Measurements from ENCODE around the gene HMCN2.

DNA sequence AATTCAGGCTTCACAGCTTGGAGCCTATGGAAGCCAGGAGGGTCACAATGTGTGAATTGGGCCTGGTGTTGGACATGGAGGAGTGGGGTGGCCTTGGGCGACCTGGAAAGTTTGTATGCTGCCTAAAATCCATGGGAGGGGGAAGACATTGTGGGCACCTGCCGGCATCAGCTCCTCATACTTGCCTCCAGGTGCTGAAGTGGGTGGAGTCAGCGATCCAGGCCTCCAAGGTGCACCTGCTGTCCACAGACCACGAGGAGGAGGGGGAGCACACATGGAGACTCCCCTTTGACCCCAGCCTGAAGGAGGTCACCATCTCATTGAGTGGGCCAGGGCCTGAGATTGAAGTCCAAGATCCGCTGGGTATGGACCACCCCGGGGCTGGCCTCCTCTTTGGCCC, 29.1 kb downstream of the HMCN2 start:
- TF ChIP-seq, protein P1, sequence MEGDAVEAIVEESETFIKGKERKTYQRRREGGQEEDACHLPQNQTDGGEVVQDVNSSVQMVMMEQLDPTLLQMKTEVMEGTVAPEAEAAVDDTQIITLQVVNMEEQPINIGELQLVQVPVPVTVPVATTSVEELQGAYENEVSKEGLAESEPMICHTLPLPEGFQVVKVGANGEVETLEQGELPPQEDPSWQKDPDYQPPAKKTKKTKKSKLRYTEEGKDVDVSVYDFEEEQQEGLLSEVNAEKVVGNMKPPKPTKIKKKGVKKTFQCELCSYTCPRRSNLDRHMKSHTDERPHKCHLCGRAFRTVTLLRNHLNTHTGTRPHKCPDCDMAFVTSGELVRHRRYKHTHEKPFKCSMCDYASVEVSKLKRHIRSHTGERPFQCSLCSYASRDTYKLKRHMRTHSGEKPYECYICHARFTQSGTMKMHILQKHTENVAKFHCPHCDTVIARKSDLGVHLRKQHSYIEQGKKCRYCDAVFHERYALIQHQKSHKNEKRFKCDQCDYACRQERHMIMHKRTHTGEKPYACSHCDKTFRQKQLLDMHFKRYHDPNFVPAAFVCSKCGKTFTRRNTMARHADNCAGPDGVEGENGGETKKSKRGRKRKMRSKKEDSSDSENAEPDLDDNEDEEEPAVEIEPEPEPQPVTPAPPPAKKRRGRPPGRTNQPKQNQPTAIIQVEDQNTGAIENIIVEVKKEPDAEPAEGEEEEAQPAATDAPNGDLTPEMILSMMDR (IDR thresholded peaks at IDR 0.05; ENCODE audit: poor library complexity) = no peak
- TF ChIP-seq EZH2phosphoT487 (IDR thresholded peaks at IDR 0.05; ENCODE audit: low read depth, severe bottlenecking, unreplicated experiment) (no peak), EZH2 (IDR thresholded peaks at IDR 0.05; ENCODE audit: borderline replicate concordance) (no peak)

Data from hepatocyte (in vitro differentiated cells).